K562 (cell line): Measurements from ENCODE around the gene EEFSEC. TPM values are rescaled to one million over a fixed set of nuclear protein-coding genes. Genes with fewer than 3 reads are reported as not detected.
A peak's percentile ranks its signal among the peaks of the same experiment; 100 is the strongest.

Source experiments
- ATF4 ChIP-seq: fragments of 450-650 bp; formaldehyde crosslinking; IDR thresholded peaks from 2 replicates; pipeline ENCODE4 v1.4.0; 2022; ENCODE audit warnings: mild to moderate bottlenecking, moderate library complexity
- C11orf30 ChIP-seq: fragments of 450-650 bp; IDR thresholded peaks from 2 replicates; pipeline ENCODE4 v1.6.1; 2016; ENCODE audit warnings: low read depth, mild to moderate bottlenecking
- CEBPZ ChIP-seq: fragments of 150-350 bp; IDR thresholded peaks from 2 replicates; pipeline ENCODE4 v1.6.1; 2014; ENCODE audit warnings: low read depth, mild to moderate bottlenecking, low read length, borderline replicate concordance
- KDM2B ChIP-seq: fragments of 250-450 bp; sonication (Bioruptor Pico); IDR thresholded peaks from 2 replicates; pipeline ENCODE4 v1.8.0; 2021; ENCODE audit warnings: mild to moderate bottlenecking, moderate library complexity
- MAFK ChIP-seq: IDR thresholded peaks from 2 replicates; pipeline ENCODE4 v1.6.1; 2011; ENCODE audit warnings: low read length, improper control_type of control experiment
- MTA3 ChIP-seq: fragments of 450-650 bp; formaldehyde crosslinking; IDR thresholded peaks from 2 replicates; pipeline ENCODE4 v1.6.1; 2017; ENCODE audit warnings: mild to moderate bottlenecking, borderline replicate concordance
- NFIC ChIP-seq: fragments of 450-650 bp; IDR thresholded peaks from 2 replicates; pipeline ENCODE4 v1.6.1; 2017; ENCODE audit warnings: mild to moderate bottlenecking, inconsistent platforms
- PATZ1 ChIP-seq: fragments of 250-450 bp; sonication (Bioruptor Pico); IDR thresholded peaks from 2 replicates; pipeline ENCODE4 v1.5.0; 2020; ENCODE audit warnings: mild to moderate bottlenecking, borderline replicate concordance
- POLR3G ChIP-seq: IDR thresholded peaks from 2 replicates; pipeline ENCODE4 v1.6.1; 2011; ENCODE audit not compliant: insufficient read length, insufficient replicate concordance; ENCODE audit errors: extremely low read depth
- RBM15 ChIP-seq: fragments of 200-400 bp; formaldehyde crosslinking; IDR thresholded peaks from 2 replicates; pipeline ENCODE4 v1.6.1; 2018; ENCODE audit warnings: mild to moderate bottlenecking, low read length, moderate library complexity; ENCODE audit not compliant: insufficient read depth
- RBM22 ChIP-seq: fragments of 200-400 bp; formaldehyde crosslinking; IDR thresholded peaks from 2 replicates; pipeline ENCODE4 v1.6.1; 2018; ENCODE audit warnings: low read length, low read depth; ENCODE audit not compliant: poor library complexity, severe bottlenecking
- SAP30 ChIP-seq: fragments of 200-600 bp; sonication (generic); IDR thresholded peaks from 2 replicates; pipeline ENCODE4 v1.6.1; 2012; ENCODE audit warnings: borderline replicate concordance, low read depth, mild to moderate bottlenecking, moderate library complexity, low read length, control low read depth, inconsistent platforms; ENCODE audit not compliant: insufficient read depth, poor library complexity, severe bottlenecking
- SETDB1 ChIP-seq: IDR thresholded peaks from one replicate; pipeline ENCODE4 v1.6.1; 2012; ENCODE audit warnings: low read length, control low read depth, inconsistent platforms
- SMARCC2 ChIP-seq: fragments of 450-650 bp; IDR thresholded peaks from 2 replicates; pipeline ENCODE4 v1.6.1; 2017; ENCODE audit warnings: antibody characterized with exemption, moderate library complexity, mild to moderate bottlenecking, low read depth
- SPI1 ChIP-seq: IDR thresholded peaks from 2 replicates; pipeline ENCODE4 v1.6.1; 2011; ENCODE audit warnings: low read depth, low read length, control low read depth, borderline replicate concordance
- VEZF1 ChIP-seq: fragments of 200-800 bp; sonication (Bioruptor generic); IDR thresholded peaks from 2 replicates; pipeline ENCODE4 v1.6.1; 2017; ENCODE audit warnings: missing genetic modification characterization, missing compliant biosample characterization
- ZBTB1 ChIP-seq: sonication (generic); formaldehyde crosslinking; IDR thresholded peaks from 2 replicates; pipeline ENCODE4 v1.8.1; 2023; ENCODE audit warnings: missing genetic modification reagents, low read depth, mild to moderate bottlenecking, borderline replicate concordance
- ZNF23 ChIP-seq: fragments of 250-450 bp; sonication (Bioruptor Pico); IDR thresholded peaks from 2 replicates; pipeline ENCODE4 v1.4.0; 2020; ENCODE audit warnings: mild to moderate bottlenecking
- ZNF316 ChIP-seq: fragments of 450-650 bp; IDR thresholded peaks from 2 replicates; pipeline ENCODE4 v1.6.1; 2016
- ZNF561 ChIP-seq: fragments of 450-650 bp; formaldehyde crosslinking; conservative IDR thresholded peaks from 2 replicates; pipeline ENCODE4 v1.4.0; 2020; ENCODE audit warnings: mild to moderate bottlenecking, moderate library complexity
- ZNF717 ChIP-seq: fragments of 250-450 bp; sonication (Bioruptor Pico); IDR thresholded peaks from 2 replicates; pipeline ENCODE4 v1.5.0; 2021
- polyA plus RNA-seq, 8 experiments: library from polyadenylated mRNA; depleted of rRNA in 4 of 8; stranded (reverse) in 5 of 8; unstranded in 3 of 8; fragments of >200 nt; fragmentation: Nextera tagmentation in 2 of 8; fragmentation: Illumina TruSeq in 1 of 8; extraction: Ambion mirVana in 2 of 8; extraction: Trizol in 1 of 8; gene quantifications; 2 replicates each; pipeline versions ENCODE4 v1.2.1 to v1.2.3, GENCODE V29; 2011 to 2014; ENCODE audit warnings: inconsistent platforms in 1 of 8, missing spikeins in 1 of 8
- total RNA-seq, 7 experiments: library from RNA; depleted of rRNA in 6 of 7; stranded (reverse); fragments of >200 nt in 6 of 7; fragmentation: Illumina TruSeq in 2 of 7; extraction: Trizol in 2 of 7; gene quantifications; 2 replicates each; pipeline versions ENCODE4 v1.2.1 to v1.2.3, GENCODE V29; 2011 to 2021; ENCODE audit warnings: low replicate concordance in 1 of 7

The EEFSEC gene
- total and polyA plus RNA-seq, 9 of the 15 experiments (the other 6 are each of a cell fraction or from before 2014, with no cell fraction given), result 0.35 to 11.8 (median 7.7) TPM

GRCh38 chr3:128232376-128233178 is 79.3 kb downstream of the EEFSEC start (continued):
- TF ChIP-seq PATZ1 (no peak), MAFK (peak; percentile 54; the same call in 1 of the 2 replicates), NFIC (no peak), VEZF1 (CRISPR knock-in tag) (no peak), RBM22 (no peak), SAP30 (no peak), ZBTB1 (no peak), ZNF23 (CRISPR knock-in tag) (no peak), C11orf30 (peak; percentile 80), SPI1 (no peak), RBM15 (no peak), MTA3 (no peak), ZNF316 (peak; percentile 86), KDM2B (CRISPR knock-in tag) (no peak), SMARCC2 (no peak), POLR3G (no peak), CEBPZ (no peak), SETDB1 (no peak), ATF4 (no peak), ZNF561 (CRISPR knock-in tag) (no peak), ZNF717 (no peak)
